HepG2 (cell line): Measurements from ENCODE around the gene SUCLG2. TPM values are rescaled to one million over a fixed set of nuclear protein-coding genes. Genes with fewer than 3 reads are reported as not detected.

Experiments
- ATAC-seq: fragments of 200-7000 bp; cut with Tn5 transposase; 3 replicates; pipeline ENCODE4 v1.9.1; 2020; ENCODE audit warnings: mild to moderate bottlenecking, moderate library complexity
- BruUV-seq: library from RNA; stranded (reverse); fragments of 400-500 nt; replicated peaks from 2 replicates; lab custom pipeline; 2021; lab: Mats Ljungman, UMichigan
- CTCF ChIA-PET: fragments of 300-600 bp; formaldehyde crosslinking; extraction: SDS; loops from one replicate; lab custom pipeline; 2021; ENCODE audit warnings: low total read pairs, inconsistent platforms, low intra/inter-chr PET ratio; lab: Yijun Ruan, JAX
- POLR2A ChIA-PET: fragments of 350-600 bp; sonication (Branson Sonifier 250); formaldehyde crosslinking; loops from one replicate; lab custom pipeline; 2020; ENCODE audit warnings: antibody characterized with exemption, inconsistent platforms; lab: Yijun Ruan, JAX
- DNase-seq: peaks from one replicate; pipeline ENCODE4 v3.0.0-alpha.2; 2015; ENCODE audit warnings: low spot score
- FAIRE-seq: peaks from 3 replicates; lab custom pipeline; 2011; peaks lifted over from hg19 to GRCh38; lab: Jason Lieb, UNC
- H2AFZ ChIP-seq: one replicate; pipeline ENCODE4 v1.6.1; 2011; ENCODE audit warnings: low read length, inconsistent platforms
- H3K27ac ChIP-seq: fragments of 300-600 bp; 3 replicates; pipeline ENCODE4 v1.8.0; 2011; ENCODE audit warnings: mixed run types, mild to moderate bottlenecking, mixed read lengths, low read length, inconsistent platforms; ENCODE audit not compliant: insufficient read depth; ENCODE audit errors: extremely low read length
- H3K27me3 ChIP-seq, 2 experiments: fragments of 200-600 bp in 1 of 2; 2 replicates in 1 of 2; 3 replicates in 1 of 2; pipeline versions ENCODE4 v1.6.0 to v1.8.0; 2011; ENCODE audit warnings: low read length in 2 of 2, mild to moderate bottlenecking in 2 of 2, moderate library complexity in 2 of 2, inconsistent platforms in 1 of 2; ENCODE audit not compliant: insufficient read depth in 2 of 2, control insufficient read depth in 1 of 2
- H3K36me3 ChIP-seq, 2 experiments: fragments of 200-600 bp in 1 of 2; replicated peaks in 1 of 2; 2 replicates in 1 of 2; 3 replicates in 1 of 2; pipeline versions ENCODE4 v1.5.1 to v1.8.0; 2011; ENCODE audit warnings: low read length in 2 of 2, inconsistent platforms in 1 of 2; ENCODE audit not compliant: insufficient read depth in 2 of 2, control insufficient read depth in 1 of 2
- H3K4me1 ChIP-seq: 2 replicates; pipeline ENCODE4 v1.5.1; 2012; ENCODE audit warnings: low read length, inconsistent platforms; ENCODE audit not compliant: insufficient read depth
- H3K4me2 ChIP-seq: 2 replicates; pipeline ENCODE4 v1.6.0; 2011; ENCODE audit warnings: low read depth, low read length, inconsistent platforms
- H3K4me3 ChIP-seq, 3 experiments: fragments of 200-600 bp in 1 of 3; sonication (generic), shearing (Covaris generic) in 1 of 3; replicated peaks in 1 of 3; 2 replicates each; pipeline ENCODE4 v1.5.1; 2011 to 2016; ENCODE audit warnings: low read length in 3 of 3, inconsistent platforms in 2 of 3, low read depth in 2 of 3, mild to moderate bottlenecking in 2 of 3, control low read depth in 1 of 3, mixed read lengths in 1 of 3; ENCODE audit not compliant: insufficient read depth in 1 of 3
- H3K79me2 ChIP-seq: one replicate; pipeline ENCODE4 v1.6.1; 2011; ENCODE audit warnings: low read length, inconsistent platforms; ENCODE audit not compliant: insufficient read depth
- H3K9ac ChIP-seq: 2 replicates; pipeline ENCODE4 v1.6.0; 2011; ENCODE audit warnings: mild to moderate bottlenecking, low read depth, low read length, inconsistent platforms; ENCODE audit not compliant: insufficient read depth
- H3K9me3 ChIP-seq: 2 replicates; pipeline ENCODE4 v1.5.1; 2012; ENCODE audit warnings: mild to moderate bottlenecking, low read length
- H4K20me1 ChIP-seq: 2 replicates; pipeline ENCODE4 v1.6.0; 2011; ENCODE audit warnings: inconsistent platforms, mild to moderate bottlenecking, low read length, moderate library complexity; ENCODE audit not compliant: insufficient read depth
- AKNA ChIP-seq: sonication (generic); formaldehyde crosslinking; IDR thresholded peaks from 2 replicates; pipeline ENCODE4 v1.4.0; 2020; ENCODE audit warnings: missing genetic modification reagents, borderline replicate concordance
- E2F2 ChIP-seq: sonication (generic); formaldehyde crosslinking; IDR thresholded peaks from 2 replicates; pipeline ENCODE4 v1.4.0; 2020; ENCODE audit warnings: missing genetic modification reagents, borderline replicate concordance
- IRF2 ChIP-seq: IDR thresholded peaks from 2 replicates; pipeline ENCODE4 v1.6.1; 2018; ENCODE audit warnings: missing genetic modification reagents, missing compliant biosample characterization
- NFIC ChIP-seq: IDR thresholded peaks from 2 replicates; pipeline ENCODE4 v1.6.1; 2012; ENCODE audit warnings: mild to moderate bottlenecking, low read length, inconsistent platforms
- SP1 ChIP-seq, 2 experiments: fragments of 450-650 bp in 1 of 2; sonication (generic) in 1 of 2; formaldehyde crosslinking in 1 of 2; IDR thresholded peaks; 2 replicates each; pipeline versions ENCODE4 v1.4.0 to v1.6.1; 2016 to 2020; ENCODE audit warnings: missing genetic modification reagents in 1 of 2
- ZFP36L1 ChIP-seq: sonication (generic); formaldehyde crosslinking; IDR thresholded peaks from 2 replicates; pipeline ENCODE4 v1.8.0; 2022; ENCODE audit warnings: mild to moderate bottlenecking, missing genetic modification reagents, moderate library complexity
- ZKSCAN8 ChIP-seq: IDR thresholded peaks from 2 replicates; pipeline ENCODE4 v1.6.1; 2016; ENCODE audit warnings: borderline replicate concordance, missing genetic modification reagents, missing compliant biosample characterization
- ZNF343 ChIP-seq: sonication (generic); formaldehyde crosslinking; IDR thresholded peaks from 2 replicates; pipeline ENCODE4 v1.4.0; 2020; ENCODE audit warnings: mild to moderate bottlenecking, missing genetic modification reagents
- ZNF567 ChIP-seq: sonication (generic); formaldehyde crosslinking; IDR thresholded peaks from 2 replicates; pipeline ENCODE4 v1.8.1; 2023; ENCODE audit warnings: mild to moderate bottlenecking, missing genetic modification reagents, borderline replicate concordance
- ZNF589 ChIP-seq: sonication (generic); formaldehyde crosslinking; conservative IDR thresholded peaks from 2 replicates; pipeline ENCODE4 v1.8.0; 2022; ENCODE audit warnings: mild to moderate bottlenecking, moderate library complexity, missing genetic modification reagents
- ZNF773 ChIP-seq: sonication (generic); formaldehyde crosslinking; IDR thresholded peaks from 2 replicates; pipeline ENCODE4 v1.4.0; 2020; ENCODE audit warnings: missing genetic modification reagents, borderline replicate concordance
- WGBS: methylation state at CpG from one replicate; pipeline ENCODE4 v1.1.6; 2017; ENCODE audit warnings: low lambda C conversion rate; 5-methylcytosine and 5-hydroxymethylcytosine counted together
- in situ Hi-C: cut with HindIII; loops from 2 replicates; pipeline ENCODE4 v1.10.0; 2017; ENCODE audit warnings: low pct_unique_long_range_greater_than_20kb; ENCODE audit not compliant: extremely low pct_ligation_motif_present
- intact Hi-C: fragments of 100-400 bp; cut with micrococcal nuclease; formaldehyde crosslinking; loops from one replicate; pipeline ENCODE4 v1.10.0; 2022; ENCODE audit not compliant: unreplicated experiment
- polyA plus RNA-seq, 8 experiments: library from polyadenylated mRNA; depleted of rRNA in 3 of 8; stranded (reverse) in 7 of 8; unstranded in 1 of 8; fragments of >200 nt; fragmentation: Illumina TruSeq in 4 of 8; extraction: Trizol in 4 of 8; gene quantifications; 2 replicates each; pipeline versions ENCODE4 v1.2.1 to v1.2.3, GENCODE V29; 2011 to 2016; ENCODE audit warnings: low read depth in 4 of 8, missing spikeins in 1 of 8, mixed read lengths in 1 of 8; ENCODE audit not compliant: insufficient read depth in 1 of 8
- total RNA-seq, 5 experiments: library from RNA; depleted of rRNA; stranded (reverse); fragments of >200 nt; fragmentation: Illumina TruSeq; extraction: Trizol; gene quantifications; 2 replicates each; pipeline ENCODE4 v1.2.3, GENCODE V29; 2016; ENCODE audit warnings: low read depth in 1 of 5

Gene SUCLG2
- total and polyA plus RNA-seq, 2 of the 13 experiments (the other 11 are each of a cell fraction or from before 2014, with no cell fraction given), result 21.4 to 64.9 TPM

GRCh38 chr3:67637255-67637900 lies 17.0 kb downstream of the SUCLG2 start:
- H3K4me2 ChIP-seq, result no peak overlapping the region
- ChIA-PET CTCF (no interaction called here), POLR2A (interaction anchor here (1.3 kb wide), 1 partner anchor 10 kb away, joined by 3 read pairs; no protein-coding TSS in a partner anchor)
- no peak overlapping the region for H2AFZ ChIP-seq
- BruUV-seq, result no TSS peak
- H3K27ac ChIP-seq, result no peak overlapping the region
- WGBS, result 95% methylated on average over 4 of the region's 4 CpGs
- TF ChIP-seq ZNF343 (CRISPR knock-in tag) (no peak), ZNF589 (CRISPR knock-in tag) (no peak), AKNA (CRISPR knock-in tag) (no peak), SP1 (IDR thresholded peaks at IDR 0.05) (no peak), SP1 (CRISPR knock-in tag; IDR thresholded peaks at IDR 0.05) (no peak), IRF2 (CRISPR knock-in tag) (no peak), ZKSCAN8 (CRISPR knock-in tag) (no peak), ZFP36L1 (CRISPR knock-in tag) (no peak), E2F2 (CRISPR knock-in tag) (no peak), NFIC (no peak), ZNF773 (CRISPR knock-in tag) (no peak), ZNF567 (CRISPR knock-in tag) (no peak)
- TF ChIP-seq, all 625 proteins: peak for 0
- H3K4me1 ChIP-seq, result peaks cover 1% of the 10 kb centered on the region
- DNase-seq (no peak), FAIRE-seq (no peak), ATAC-seq (no peak)
- no peaks in the 10 kb centered on the region for H3K9me3 ChIP-seq
- H3K79me2 ChIP-seq, result peaks cover 12% of the 10 kb centered on the region
- no peaks in the 10 kb centered on the region for H4K20me1 ChIP-seq
- H3K27me3 ChIP-seq, result no peaks in the 10 kb centered on the region
- H3K36me3 ChIP-seq, result peaks cover 2 to 15% of the 10 kb centered on the region in 2 experiments; a peak in 3 of 5 replicates
- no peak overlapping the region for H3K4me3 ChIP-seq
- in situ Hi-C loops, result no loop called here
- no peak overlapping the region for H3K9ac ChIP-seq
- intact Hi-C loops, result no loop called here
